ENCODE results near the gene ABLIM2.

Gene ABLIM2

DNA sequence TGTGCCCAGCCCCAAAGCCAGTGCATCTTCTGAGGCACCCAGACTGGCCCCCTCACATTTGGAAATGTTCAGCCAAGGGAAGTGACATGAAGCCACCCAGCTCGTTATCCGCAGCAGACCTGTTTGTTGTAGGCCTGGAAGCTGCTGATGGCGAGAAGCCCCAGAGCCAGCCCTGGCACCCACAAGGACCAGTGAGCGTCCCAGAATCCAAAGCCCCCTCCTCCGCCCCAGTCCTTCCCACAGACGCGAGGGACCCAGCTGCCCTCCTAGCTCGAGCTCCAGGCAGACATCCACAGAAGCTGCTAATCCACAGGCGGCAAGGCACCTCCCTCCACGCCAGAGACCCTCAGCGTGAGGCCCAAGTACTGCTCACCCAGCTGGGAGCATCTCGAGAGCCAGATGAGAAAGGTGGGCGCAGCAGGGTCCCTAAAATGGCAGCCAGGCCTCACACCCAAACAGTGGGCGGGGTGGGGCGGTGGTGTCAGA is 7.4 kb downstream of the ABLIM2 start:
- H3K4me3 ChIP-seq (ENCODE audit: low read length), result no peak overlapping the region
- H2AK5ac ChIP-seq (ENCODE audit: low read length), result no peak overlapping the region
- no peak overlapping the region for H2BK5ac ChIP-seq (ENCODE audit: low read length)
- H3K18ac ChIP-seq (ENCODE audit: low read length), result no peak overlapping the region
- H3K56ac ChIP-seq (ENCODE audit: low read length), result no peak overlapping the region
- H3K23ac ChIP-seq (ENCODE audit: low read length), result no peak overlapping the region
- H3K27ac ChIP-seq (ENCODE audit: low read depth, low read length), result no peak overlapping the region
- H3K4me1 ChIP-seq (ENCODE audit: control insufficient read depth, low read depth, low read length), result no peaks in the 10 kb centered on the region
- H2BK120ac ChIP-seq (ENCODE audit: low read depth, low read length), result no peak overlapping the region
- no peak overlapping the region for H3K4me2 ChIP-seq (ENCODE audit: low read length)
- no peak overlapping the region for H4K5ac ChIP-seq (ENCODE audit: low read length)
- no peak overlapping the region for H3K4ac ChIP-seq (ENCODE audit: low read depth, low read length)
- H3K79me2 ChIP-seq (ENCODE audit: control insufficient read depth, insufficient read depth, low read length), result no peaks in the 10 kb centered on the region
- H3K27me3 ChIP-seq (ENCODE audit: insufficient read depth, low read length, poor library complexity), result no peaks in the 10 kb centered on the region
- no CpG with 5 or more reads among the region's 15 CpGs for WGBS (ENCODE audit: extremely low coverage, insufficient coverage, low lambda C conversion rate)
- H4K8ac ChIP-seq (ENCODE audit: low read depth, low read length), result no peak overlapping the region
- no peak for DNase-seq
- H3K9ac ChIP-seq (ENCODE audit: low read length), result no peak overlapping the region
- no peaks in the 10 kb centered on the region for H3K79me1 ChIP-seq (ENCODE audit: low read length)
- no peak overlapping the region for H2BK15ac ChIP-seq (replicated peaks; ENCODE audit: low read depth)
- H3K36me3 ChIP-seq (ENCODE audit: control insufficient read depth, insufficient read depth, low read length), result no peaks in the 10 kb centered on the region

DNA sequence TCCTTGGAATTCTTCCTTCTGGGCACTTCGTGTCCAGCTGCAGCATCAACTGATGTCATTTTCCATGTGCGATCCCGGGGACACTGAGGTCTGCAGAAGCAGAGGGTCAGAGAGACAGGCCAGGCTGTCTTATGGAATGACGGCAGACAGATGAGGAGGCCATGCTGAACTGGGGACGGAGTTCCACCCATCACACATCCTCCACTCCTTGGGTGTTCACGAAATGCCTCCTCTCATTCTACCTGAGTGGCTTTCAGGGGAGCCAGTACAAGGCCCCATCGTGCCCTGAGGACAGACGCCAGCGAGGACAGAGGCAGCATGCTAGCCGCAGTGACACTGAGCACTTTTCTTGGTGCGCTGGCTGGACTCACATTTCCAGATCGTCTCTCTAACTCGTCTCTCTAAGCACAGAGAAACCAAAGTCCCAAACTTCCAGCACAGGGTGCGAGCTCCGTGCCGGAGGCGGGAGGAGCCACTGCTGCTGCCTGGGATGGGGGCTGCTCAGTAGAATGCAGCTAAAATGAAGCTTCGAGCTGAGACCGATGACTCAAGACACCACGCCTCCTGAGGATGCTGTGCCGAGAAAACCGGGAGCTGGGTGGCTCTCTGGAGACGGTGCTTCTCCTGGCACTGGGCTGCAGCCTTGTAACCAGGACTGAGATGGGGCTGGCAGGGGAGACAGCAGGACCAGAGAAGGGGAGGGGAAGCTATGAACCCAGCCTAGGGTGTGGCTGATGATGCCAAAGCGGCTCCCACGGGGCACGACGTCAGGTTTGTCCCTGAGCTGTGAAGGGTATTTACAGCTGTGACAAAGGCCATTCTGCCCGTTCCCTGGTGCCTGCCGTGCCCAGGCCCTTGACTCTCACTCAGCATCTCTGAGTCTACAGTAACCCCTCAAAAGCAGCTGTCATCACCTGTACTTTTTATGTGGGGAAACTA is 8.2 kb downstream of the ABLIM2 start:
- DNase-seq, result no peak
- no peaks in the 10 kb centered on the region for H3K27me3 ChIP-seq (ENCODE audit: insufficient read depth, low read length, poor library complexity)
- H3K79me1 ChIP-seq (ENCODE audit: low read length), result no peaks in the 10 kb centered on the region
- no peak overlapping the region for H3K4me2 ChIP-seq (ENCODE audit: low read length)
- H2BK120ac ChIP-seq (ENCODE audit: low read depth, low read length), result no peak overlapping the region
- no peaks in the 10 kb centered on the region for H3K4me1 ChIP-seq (ENCODE audit: control insufficient read depth, low read depth, low read length)
- H3K18ac ChIP-seq (ENCODE audit: low read length), result no peak overlapping the region
- no peak overlapping the region for H4K8ac ChIP-seq (ENCODE audit: low read depth, low read length)
- no peak overlapping the region for H3K4ac ChIP-seq (ENCODE audit: low read depth, low read length)
- no peak overlapping the region for H2BK15ac ChIP-seq (replicated peaks; ENCODE audit: low read depth)
- no CpG with 5 or more reads among the region's 29 CpGs for WGBS (ENCODE audit: extremely low coverage, insufficient coverage, low lambda C conversion rate)
- H3K56ac ChIP-seq (ENCODE audit: low read length), result no peak overlapping the region
- H3K9ac ChIP-seq (ENCODE audit: low read length), result no peak overlapping the region
- H2BK5ac ChIP-seq (ENCODE audit: low read length), result no peak overlapping the region
- no peaks in the 10 kb centered on the region for H3K79me2 ChIP-seq (ENCODE audit: control insufficient read depth, insufficient read depth, low read length)
- no peak overlapping the region for H2AK5ac ChIP-seq (ENCODE audit: low read length)
- H3K4me3 ChIP-seq (ENCODE audit: low read length), result no peak overlapping the region
- no peak overlapping the region for H4K5ac ChIP-seq (ENCODE audit: low read length)
- no peak overlapping the region for H3K23ac ChIP-seq (ENCODE audit: low read length)
- H3K36me3 ChIP-seq (ENCODE audit: control insufficient read depth, insufficient read depth, low read length), result no peaks in the 10 kb centered on the region
- H3K27ac ChIP-seq (ENCODE audit: low read depth, low read length), result no peak overlapping the region

DNA sequence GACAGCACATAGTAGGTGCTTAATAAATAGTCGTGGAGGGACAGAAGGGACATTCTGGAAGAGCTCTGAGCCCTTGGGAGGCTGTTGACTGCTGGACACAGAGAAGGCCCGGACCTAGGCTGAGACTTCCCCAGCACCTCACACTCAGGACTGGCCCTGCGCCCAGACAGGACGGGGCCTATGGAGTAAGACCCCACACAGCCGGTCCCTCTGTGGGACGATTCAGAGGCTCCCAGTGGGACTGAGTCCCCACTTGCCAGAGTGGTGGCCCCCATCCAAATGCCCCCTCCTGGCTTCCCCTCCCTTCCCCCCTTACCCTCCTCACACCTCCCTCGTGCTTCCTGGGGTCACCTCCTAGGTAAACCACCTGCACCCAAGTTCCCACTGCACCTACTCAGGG is 8.9 kb downstream of the ABLIM2 start:
- Histone ChIP-seq H2BK15ac (replicated peaks; ENCODE audit: low read depth) (no peak overlapping the region), H3K4me1 (ENCODE audit: control insufficient read depth, low read depth, low read length) (no peaks in the 10 kb centered on the region), H3K4me3 (ENCODE audit: low read length) (no peak overlapping the region), H3K23ac (ENCODE audit: low read length) (no peak overlapping the region), H3K79me1 (ENCODE audit: low read length) (no peaks in the 10 kb centered on the region), H3K56ac (ENCODE audit: low read length) (no peak overlapping the region), H3K4me2 (ENCODE audit: low read length) (no peak overlapping the region), H2AK5ac (ENCODE audit: low read length) (no peak overlapping the region), H3K79me2 (ENCODE audit: control insufficient read depth, insufficient read depth, low read length) (no peaks in the 10 kb centered on the region), H3K27ac (ENCODE audit: low read depth, low read length) (no peak overlapping the region), H4K8ac (ENCODE audit: low read depth, low read length) (no peak overlapping the region), H3K36me3 (ENCODE audit: control insufficient read depth, insufficient read depth, low read length) (no peaks in the 10 kb centered on the region), H3K4ac (ENCODE audit: low read depth, low read length) (no peak overlapping the region), H2BK120ac (ENCODE audit: low read depth, low read length) (no peak overlapping the region), H3K18ac (ENCODE audit: low read length) (no peak overlapping the region), H3K9ac (ENCODE audit: low read length) (no peak overlapping the region), H4K5ac (ENCODE audit: low read length) (no peak overlapping the region), H2BK5ac (ENCODE audit: low read length) (no peak overlapping the region), H3K27me3 (ENCODE audit: insufficient read depth, low read length, poor library complexity) (no peaks in the 10 kb centered on the region)
- no CpG with 5 or more reads among the region's 7 CpGs for WGBS (ENCODE audit: extremely low coverage, insufficient coverage, low lambda C conversion rate)
- DNase-seq, result no peak

DNA sequence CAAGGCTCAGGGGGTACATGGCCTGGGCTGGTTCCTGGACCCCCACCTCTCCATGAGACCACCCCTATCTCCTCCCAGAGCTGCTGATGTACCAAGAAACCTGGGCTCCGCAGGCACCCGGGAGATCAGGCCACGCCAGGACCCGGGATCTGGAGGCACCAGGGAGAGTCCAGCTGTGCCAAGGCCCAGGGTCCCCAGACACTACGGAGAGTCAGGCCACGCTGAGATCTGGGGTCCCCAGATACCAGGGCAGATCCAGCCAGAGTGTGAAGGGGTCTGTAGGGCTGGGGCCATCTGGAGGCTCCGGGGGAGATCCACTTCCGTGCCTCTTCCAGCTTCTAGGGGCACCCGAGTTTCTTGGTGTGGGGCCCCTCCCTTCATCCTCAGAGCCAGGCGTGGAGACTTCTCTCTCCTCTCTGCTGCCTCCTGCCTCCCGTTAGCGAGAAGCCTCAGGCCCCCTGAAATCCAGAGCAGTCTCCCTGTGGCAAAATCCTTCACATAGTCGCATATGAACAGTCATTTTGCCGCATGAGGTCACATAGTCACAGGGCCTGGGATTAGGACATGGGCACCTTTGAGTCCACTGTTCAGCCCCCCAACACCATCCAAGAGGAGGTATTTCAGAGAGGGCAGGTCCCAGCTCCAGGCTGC is 9.7 kb downstream of the ABLIM2 start:
- Histone ChIP-seq H3K36me3 (ENCODE audit: control insufficient read depth, insufficient read depth, low read length) (no peaks in the 10 kb centered on the region), H3K4me2 (ENCODE audit: low read length) (no peak overlapping the region), H3K4me3 (ENCODE audit: low read length) (no peak overlapping the region), H4K8ac (ENCODE audit: low read depth, low read length) (no peak overlapping the region), H3K56ac (ENCODE audit: low read length) (no peak overlapping the region), H2BK120ac (ENCODE audit: low read depth, low read length) (no peak overlapping the region), H2BK5ac (ENCODE audit: low read length) (no peak overlapping the region), H3K27ac (ENCODE audit: low read depth, low read length) (no peak overlapping the region), H4K5ac (ENCODE audit: low read length) (no peak overlapping the region), H2BK15ac (replicated peaks; ENCODE audit: low read depth) (no peak overlapping the region), H3K4me1 (ENCODE audit: control insufficient read depth, low read depth, low read length) (no peaks in the 10 kb centered on the region), H3K23ac (ENCODE audit: low read length) (no peak overlapping the region), H3K79me1 (ENCODE audit: low read length) (no peaks in the 10 kb centered on the region), H2AK5ac (ENCODE audit: low read length) (no peak overlapping the region), H3K4ac (ENCODE audit: low read depth, low read length) (no peak overlapping the region), H3K79me2 (ENCODE audit: control insufficient read depth, insufficient read depth, low read length) (no peaks in the 10 kb centered on the region), H3K9ac (ENCODE audit: low read length) (no peak overlapping the region), H3K27me3 (ENCODE audit: insufficient read depth, low read length, poor library complexity) (no peaks in the 10 kb centered on the region), H3K18ac (ENCODE audit: low read length) (no peak overlapping the region)
- peak; percentile 57 for DNase-seq
- WGBS (ENCODE audit: extremely low coverage, insufficient coverage, low lambda C conversion rate), result no CpG with 5 or more reads among the region's 14 CpGs

DNA sequence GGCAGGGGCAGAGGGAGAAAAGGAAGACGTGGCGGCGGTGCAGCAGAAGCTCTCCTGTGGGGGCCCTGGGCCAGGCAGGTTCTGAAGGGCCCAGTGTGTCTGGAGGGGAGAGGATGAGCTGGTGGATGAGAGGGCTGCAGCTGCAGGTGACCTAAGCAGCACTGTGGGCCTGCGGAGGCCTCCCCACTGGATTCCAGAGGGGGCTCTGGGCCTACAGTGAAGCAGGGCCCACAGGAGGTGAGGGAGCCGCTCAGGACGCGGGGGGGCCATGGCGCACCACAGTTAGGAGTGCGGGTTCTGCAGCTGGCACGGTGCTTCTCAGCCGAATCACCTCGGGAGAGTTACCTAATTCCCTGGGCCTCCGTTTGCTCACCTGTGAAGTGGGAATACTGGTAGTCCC is 10.5 kb downstream of the ABLIM2 start:
- no peak overlapping the region for H2BK120ac ChIP-seq (ENCODE audit: low read depth, low read length)
- no peak overlapping the region for H3K4me2 ChIP-seq (ENCODE audit: low read length)
- H2BK15ac ChIP-seq (replicated peaks; ENCODE audit: low read depth), result no peak overlapping the region
- H3K18ac ChIP-seq (ENCODE audit: low read length), result no peak overlapping the region
- H3K79me1 ChIP-seq (ENCODE audit: low read length), result no peaks in the 10 kb centered on the region
- no peak overlapping the region for H4K8ac ChIP-seq (ENCODE audit: low read depth, low read length)
- no peaks in the 10 kb centered on the region for H3K79me2 ChIP-seq (ENCODE audit: control insufficient read depth, insufficient read depth, low read length)
- no peak for DNase-seq
- H2BK5ac ChIP-seq (ENCODE audit: low read length), result no peak overlapping the region
- H3K9ac ChIP-seq (ENCODE audit: low read length), result no peak overlapping the region
- H2AK5ac ChIP-seq (ENCODE audit: low read length), result no peak overlapping the region
- no peak overlapping the region for H3K4me3 ChIP-seq (ENCODE audit: low read length)
- no peak overlapping the region for H3K23ac ChIP-seq (ENCODE audit: low read length)
- H4K5ac ChIP-seq (ENCODE audit: low read length), result no peak overlapping the region
- H3K4ac ChIP-seq (ENCODE audit: low read depth, low read length), result no peak overlapping the region
- no CpG with 5 or more reads among the region's 13 CpGs for WGBS (ENCODE audit: extremely low coverage, insufficient coverage, low lambda C conversion rate)
- H3K4me1 ChIP-seq (ENCODE audit: control insufficient read depth, low read depth, low read length), result no peaks in the 10 kb centered on the region
- H3K36me3 ChIP-seq (ENCODE audit: control insufficient read depth, insufficient read depth, low read length), result no peaks in the 10 kb centered on the region
- H3K27ac ChIP-seq (ENCODE audit: low read depth, low read length), result no peak overlapping the region
- no peaks in the 10 kb centered on the region for H3K27me3 ChIP-seq (ENCODE audit: insufficient read depth, low read length, poor library complexity)
- H3K56ac ChIP-seq (ENCODE audit: low read length), result no peak overlapping the region

Data from mesendoderm (in vitro differentiated cells).